ENCODE data around the gene KRTDAP.

Gene KRTDAP

GRCh38 chr19:35454663-35455062 is 35.6 kb downstream of the KRTDAP start:
- no peak for DNase-seq (ENCODE audit: low spot score)

GRCh38 chr19:35451338-35452096 is 38.7 kb downstream of the KRTDAP start:
- no peak for DNase-seq (ENCODE audit: low spot score)

DNA sequence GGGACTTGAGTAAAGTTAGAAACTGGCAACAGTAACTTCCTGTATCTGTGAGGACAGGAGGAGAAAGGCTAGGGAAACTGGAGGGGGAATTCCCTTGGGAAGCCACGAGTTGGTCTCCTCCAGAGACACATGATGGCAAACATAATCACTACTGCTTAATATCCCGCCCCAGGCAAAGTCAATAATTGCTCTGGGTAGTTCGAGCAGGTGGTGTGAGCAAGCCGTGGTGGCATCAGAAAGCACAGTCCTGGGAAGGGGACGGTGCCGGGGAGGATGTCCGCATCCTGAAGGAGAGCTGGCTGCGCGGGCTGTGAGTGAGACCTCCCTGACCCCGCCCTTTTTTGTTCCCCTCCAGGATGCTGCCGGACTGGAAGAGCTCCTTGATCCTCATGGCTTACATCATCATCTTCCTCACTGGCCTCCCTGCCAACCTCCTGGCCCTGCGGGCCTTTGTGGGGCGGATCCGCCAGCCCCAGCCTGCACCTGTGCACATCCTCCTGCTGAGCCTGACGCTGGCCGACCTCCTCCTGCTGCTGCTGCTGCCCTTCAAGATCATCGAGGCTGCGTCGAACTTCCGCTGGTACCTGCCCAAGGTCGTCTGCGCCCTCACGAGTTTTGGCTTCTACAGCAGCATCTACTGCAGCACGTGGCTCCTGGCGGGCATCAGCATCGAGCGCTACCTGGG is 40.8 kb downstream of the KRTDAP start:
- DNase-seq (ENCODE audit: low spot score), result no peak

DNA sequence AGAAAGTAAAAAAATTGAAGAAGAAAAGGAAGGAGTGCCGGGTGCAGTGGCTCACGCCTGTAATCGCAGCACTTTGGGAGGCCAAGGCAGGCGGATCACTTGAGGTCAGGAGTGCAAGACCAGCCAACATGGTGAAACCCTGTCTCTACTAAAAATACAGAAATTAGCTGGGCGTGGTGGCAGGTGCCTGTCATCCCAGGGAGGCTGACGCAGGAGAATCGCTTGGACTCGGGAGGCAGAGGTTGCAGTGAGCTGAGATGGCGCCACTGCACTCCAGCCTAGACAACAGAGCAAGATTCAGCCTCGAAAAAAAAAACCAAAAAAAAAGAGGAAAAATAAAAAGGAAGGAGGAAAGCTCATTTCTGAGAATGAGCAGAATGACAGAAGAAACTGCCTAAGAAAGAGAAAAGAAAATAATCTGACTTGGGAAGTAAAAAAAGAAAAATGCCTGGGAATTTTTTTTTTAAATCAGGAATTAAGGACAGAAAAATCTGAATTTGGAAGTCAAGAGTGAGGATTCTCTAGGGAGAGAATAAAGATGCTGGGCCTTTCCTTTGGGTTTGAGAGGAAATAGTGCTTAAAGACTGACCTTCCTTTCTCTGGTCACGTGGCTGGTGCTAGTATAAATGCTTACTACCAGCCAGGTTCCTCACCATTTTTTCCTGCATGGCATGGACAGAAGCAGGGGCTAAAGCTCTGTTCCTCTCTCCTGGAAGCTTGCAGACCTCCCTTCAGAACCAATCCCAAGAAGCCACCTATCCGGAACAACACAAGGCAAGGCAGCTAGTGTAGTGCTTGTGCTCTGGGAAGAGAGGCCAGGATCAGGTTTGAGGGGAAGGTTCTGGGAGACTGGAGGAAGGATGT is 42.4 kb downstream of the KRTDAP start, which contains the start of gene FFAR2:
TSS of gene FFAR2 (plus strand) at position 652 of the 864 bp plus-strand sequence. CDS start 1,458 bp downstream, outside the sequence.
- no peak for DNase-seq (ENCODE audit: low spot score)

GRCh38 chr19:35445826-35446593 is 44.3 kb downstream of the KRTDAP start:
- DNase-seq (ENCODE audit: low spot score), result no peak

GRCh38 chr19:35444735-35445134 is 45.5 kb downstream of the KRTDAP start:
- DNase-seq (ENCODE audit: low spot score), result no peak

GRCh38 chr19:35442091-35442490 is 48.2 kb downstream of the KRTDAP start:
- DNase-seq (ENCODE audit: low spot score), result no peak

DNA sequence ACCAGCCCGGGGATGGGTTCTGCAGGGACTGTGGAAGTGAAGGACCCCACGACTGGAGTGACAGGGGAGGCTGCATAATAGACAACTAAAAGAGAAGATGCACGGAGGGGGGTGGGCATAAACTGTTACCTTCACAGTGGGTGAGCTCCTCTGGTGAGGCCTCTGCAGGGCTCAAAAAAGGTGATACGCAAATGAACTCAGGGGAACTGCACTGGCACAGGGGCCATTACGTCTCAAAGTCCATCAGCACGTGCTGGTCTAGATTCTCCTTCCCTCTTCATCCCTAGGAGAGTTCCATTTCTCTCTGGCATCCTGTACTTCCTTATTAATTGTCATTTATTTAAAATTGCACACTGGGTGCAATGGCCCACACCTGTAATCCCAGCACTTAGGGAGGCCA is 50.3 kb downstream of the KRTDAP start:
- DNase-seq (ENCODE audit: low spot score), result no peak

GRCh38 chr19:35438527-35438926 is 51.7 kb downstream of the KRTDAP start:
- DNase-seq (ENCODE audit: low spot score), result no peak

DNA sequence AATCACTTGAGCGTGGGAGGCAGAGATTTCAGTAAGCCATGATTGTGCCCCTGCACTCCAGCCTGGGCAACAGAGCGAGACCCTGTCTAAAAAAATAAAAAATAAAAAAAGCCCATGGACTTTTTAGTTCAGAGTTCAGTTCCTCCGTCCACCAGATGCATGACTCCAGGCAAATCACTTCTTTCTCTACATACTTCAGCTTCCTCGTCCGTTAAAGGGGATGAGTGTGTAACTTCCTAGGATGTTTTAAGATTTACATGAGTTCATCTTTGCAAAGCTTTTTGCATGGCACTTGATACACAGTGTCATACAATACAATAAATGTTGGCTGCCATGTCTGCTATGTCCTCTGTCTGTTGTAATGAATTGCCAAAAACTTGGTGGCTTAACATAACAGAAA is 52.2 kb downstream of the KRTDAP start:
- DNase-seq (ENCODE audit: low spot score), result no peak

- DNase-seq (ENCODE audit: low spot score), result no peak
Measured at GRCh38 chr19:35437406-35437951, 52.8 kb downstream of the KRTDAP start.
